ENCODE results near the gene GSTA2. TPM values are rescaled to one million over a fixed set of nuclear protein-coding genes. Genes with fewer than 3 reads are reported as not detected.

GSTA2 gene
- total RNA-seq, 1 donor from 2014 or later = not detected

GRCh38 chr6:52745764-52746201 lies 17.5 kb downstream of the GSTA2 start:
- TF ChIP-seq, protein P1, sequence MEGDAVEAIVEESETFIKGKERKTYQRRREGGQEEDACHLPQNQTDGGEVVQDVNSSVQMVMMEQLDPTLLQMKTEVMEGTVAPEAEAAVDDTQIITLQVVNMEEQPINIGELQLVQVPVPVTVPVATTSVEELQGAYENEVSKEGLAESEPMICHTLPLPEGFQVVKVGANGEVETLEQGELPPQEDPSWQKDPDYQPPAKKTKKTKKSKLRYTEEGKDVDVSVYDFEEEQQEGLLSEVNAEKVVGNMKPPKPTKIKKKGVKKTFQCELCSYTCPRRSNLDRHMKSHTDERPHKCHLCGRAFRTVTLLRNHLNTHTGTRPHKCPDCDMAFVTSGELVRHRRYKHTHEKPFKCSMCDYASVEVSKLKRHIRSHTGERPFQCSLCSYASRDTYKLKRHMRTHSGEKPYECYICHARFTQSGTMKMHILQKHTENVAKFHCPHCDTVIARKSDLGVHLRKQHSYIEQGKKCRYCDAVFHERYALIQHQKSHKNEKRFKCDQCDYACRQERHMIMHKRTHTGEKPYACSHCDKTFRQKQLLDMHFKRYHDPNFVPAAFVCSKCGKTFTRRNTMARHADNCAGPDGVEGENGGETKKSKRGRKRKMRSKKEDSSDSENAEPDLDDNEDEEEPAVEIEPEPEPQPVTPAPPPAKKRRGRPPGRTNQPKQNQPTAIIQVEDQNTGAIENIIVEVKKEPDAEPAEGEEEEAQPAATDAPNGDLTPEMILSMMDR (conservative IDR thresholded peaks at IDR 0.05) = no peak
- peaks cover 9% of the 10 kb centered on the region for H3K4me1 Mint-ChIP-seq

GRCh38 chr6:52741872-52742271 lies 21.4 kb downstream of the GSTA2 start:
- Mint-ChIP-seq H3K9me3 (peaks cover 5% of the 10 kb centered on the region), H3K27ac (ENCODE audit: unreplicated experiment) (no peak overlapping the region)

More at GRCh38 chr6:52745764-52746201, 17.5 kb downstream of the GSTA2 start:
- Mint-ChIP-seq H3K9me3 (peaks cover 5% of the 10 kb centered on the region), H3K27ac (ENCODE audit: unreplicated experiment) (no peak overlapping the region), H3K36me3 (ENCODE audit: low read depth) (no peaks in the 10 kb centered on the region), H3K27me3 (ENCODE audit: low read depth) (peaks cover 3% of the 10 kb centered on the region), H3K4me3 (no peak overlapping the region)
- no peak for DNase-seq (ENCODE audit: low read depth, low spot score)

GRCh38 chr6:52739627-52740026 lies 23.6 kb downstream of the GSTA2 start:
- TF ChIP-seq, protein P1 (conservative IDR thresholded peaks at IDR 0.05) = no peak
- H3K27ac Mint-ChIP-seq (ENCODE audit: unreplicated experiment) = no peak overlapping the region
- H3K9me3 Mint-ChIP-seq = peaks cover 5% of the 10 kb centered on the region
- no peak for DNase-seq (ENCODE audit: low read depth, low spot score)
- H3K27me3 Mint-ChIP-seq (ENCODE audit: low read depth) = peaks cover 3% of the 10 kb centered on the region
- no peaks in the 10 kb centered on the region for H3K4me1 Mint-ChIP-seq
- no peaks in the 10 kb centered on the region for H3K36me3 Mint-ChIP-seq (ENCODE audit: low read depth)
- H3K4me3 Mint-ChIP-seq = no peak overlapping the region

More at GRCh38 chr6:52741872-52742271, 21.4 kb downstream of the GSTA2 start:
- peaks cover 7% of the 10 kb centered on the region for H3K4me1 Mint-ChIP-seq
- no peak for DNase-seq (ENCODE audit: low read depth, low spot score)
- H3K4me3 Mint-ChIP-seq = no peak overlapping the region
- TF ChIP-seq, protein P1 (conservative IDR thresholded peaks at IDR 0.05) = no peak
- no peaks in the 10 kb centered on the region for H3K36me3 Mint-ChIP-seq (ENCODE audit: low read depth)
- peaks cover 3% of the 10 kb centered on the region for H3K27me3 Mint-ChIP-seq (ENCODE audit: low read depth)

DNA sequence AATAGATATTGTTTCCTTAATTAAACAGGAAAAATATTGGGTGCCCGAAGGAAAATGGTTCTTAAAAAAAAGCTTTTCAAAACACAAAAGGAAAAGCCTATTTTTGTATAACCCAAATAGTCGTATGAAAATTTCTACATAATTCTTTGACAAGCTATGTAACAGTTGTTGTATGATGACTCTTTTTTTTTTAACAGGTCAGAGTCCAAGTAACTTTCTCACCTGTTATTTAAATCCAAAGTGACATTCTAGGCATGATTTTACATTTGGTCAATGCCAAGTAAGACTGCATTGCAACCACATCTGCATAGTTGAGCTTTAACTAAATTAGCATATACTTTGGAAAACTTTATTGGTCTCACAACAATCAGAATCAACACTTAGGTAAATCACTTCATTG lies 24.1 kb downstream of the GSTA2 start:
- Mint-ChIP-seq H3K36me3 (ENCODE audit: low read depth) (no peaks in the 10 kb centered on the region), H3K27ac (ENCODE audit: unreplicated experiment) (no peak overlapping the region), H3K4me1 (no peaks in the 10 kb centered on the region), H3K27me3 (ENCODE audit: low read depth) (peaks cover 3% of the 10 kb centered on the region), H3K9me3 (peaks cover 1% of the 10 kb centered on the region), H3K4me3 (no peak overlapping the region)
- TF ChIP-seq, protein P1 (conservative IDR thresholded peaks at IDR 0.05) = no peak
- DNase-seq (ENCODE audit: low read depth, low spot score) = no peak

- Mint-ChIP-seq H3K36me3 (ENCODE audit: low read depth) (no peaks in the 10 kb centered on the region), H3K9me3 (no peaks in the 10 kb centered on the region), H3K27ac (ENCODE audit: unreplicated experiment) (no peak overlapping the region), H3K4me1 (peaks cover 17% of the 10 kb centered on the region), H3K4me3 (no peak overlapping the region), H3K27me3 (ENCODE audit: low read depth) (no peaks in the 10 kb centered on the region)
- TF ChIP-seq, protein P1 (conservative IDR thresholded peaks at IDR 0.05) = no peak
- no peak for DNase-seq (ENCODE audit: low read depth, low spot score)
These were observed 27.1 kb downstream of the GSTA2 start for GRCh38 chr6:52736145-52736544.
